NCI-H526 treated with DMSO at 0.1 percent for 48 hours (cell line): ENCODE results near the gene JAKMIP3.
"Not testable (repeated sequence)": the region's sequence is repeated elsewhere in the genome, so short reads cannot be mapped to it uniquely, and the experiment has no call there.

Experiments used
- DNase-seq: peaks from one replicate; lab custom pipeline; 2025; lab: John Stamatoyannopoulos, UW

JAKMIP3 gene

DNA sequence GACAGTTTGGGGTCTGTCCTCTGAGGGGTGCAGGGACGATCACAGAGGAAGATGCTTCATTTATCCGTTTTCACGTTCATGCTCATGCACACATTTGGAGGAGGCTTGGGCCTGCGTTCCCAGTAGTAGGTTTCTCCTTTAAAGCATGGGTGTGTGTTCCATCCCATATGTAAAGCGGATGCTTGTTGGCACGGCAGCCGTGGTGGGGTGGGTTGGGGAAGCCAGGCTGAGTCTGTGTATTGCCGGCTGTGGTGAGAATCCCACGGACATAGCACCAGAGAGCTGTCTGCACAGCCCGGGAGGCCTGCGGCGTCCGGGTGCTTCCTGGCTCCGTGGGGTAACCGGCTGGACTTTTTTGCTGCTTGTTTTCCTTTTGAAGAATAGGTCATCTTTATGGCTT is 440 bp downstream of the JAKMIP3 start:
- DNase-seq = peak; percentile 43

DNA sequence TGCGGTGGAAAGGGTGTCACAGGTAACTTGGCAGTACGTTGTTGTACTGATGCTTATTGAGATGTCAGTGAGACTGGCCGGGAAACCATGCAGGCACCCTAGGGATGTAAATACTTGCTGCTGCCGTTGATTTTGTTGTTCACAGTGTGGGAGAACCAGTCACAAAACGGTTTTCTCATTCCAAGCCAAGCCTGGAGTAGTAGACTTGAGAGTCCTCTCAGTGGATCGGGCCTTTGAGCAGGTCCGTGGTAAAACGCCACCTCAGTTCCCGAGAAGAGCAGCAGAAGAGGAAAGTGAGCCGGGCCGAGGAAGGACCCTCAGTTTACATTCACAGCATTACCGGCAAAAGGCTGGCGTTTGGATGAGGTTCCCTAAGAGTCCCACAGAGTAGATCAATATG is 1.1 kb downstream of the JAKMIP3 start:
- DNase-seq = no peak

DNA sequence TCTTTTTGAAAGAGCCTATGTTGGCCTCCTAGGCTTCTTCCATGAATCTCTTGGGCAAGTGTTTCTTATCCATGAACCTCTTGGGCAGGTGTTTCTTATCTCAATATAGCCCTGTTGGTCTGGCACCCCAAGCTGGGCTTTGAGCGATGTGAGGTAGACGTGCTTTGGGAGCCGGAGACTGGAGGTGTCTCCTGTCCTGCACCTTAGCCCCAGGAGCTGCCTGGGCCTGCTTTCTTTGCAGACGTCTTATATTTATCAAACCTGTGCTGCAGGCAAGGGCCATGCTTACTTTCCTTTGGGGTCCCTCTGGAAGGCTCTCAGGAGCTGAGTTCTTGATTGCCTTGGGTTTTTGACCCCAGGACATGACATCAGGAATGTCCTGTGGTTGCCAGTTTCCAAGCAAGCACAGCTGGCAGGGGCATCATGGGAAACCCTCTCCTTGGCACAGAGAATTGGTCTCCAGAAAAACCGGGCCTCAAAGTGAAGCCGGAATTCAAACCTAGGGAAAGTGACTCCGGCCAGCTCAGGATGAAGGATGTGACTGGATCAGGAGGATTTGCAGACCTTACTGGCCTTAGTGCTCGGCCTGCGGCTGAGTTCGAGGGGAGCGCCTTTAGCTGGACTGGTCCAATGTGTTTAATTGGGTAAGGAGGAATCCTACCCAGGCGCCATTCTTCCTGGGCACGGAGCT is 2.8 kb downstream of the JAKMIP3 start:
- no peak for DNase-seq

DNA sequence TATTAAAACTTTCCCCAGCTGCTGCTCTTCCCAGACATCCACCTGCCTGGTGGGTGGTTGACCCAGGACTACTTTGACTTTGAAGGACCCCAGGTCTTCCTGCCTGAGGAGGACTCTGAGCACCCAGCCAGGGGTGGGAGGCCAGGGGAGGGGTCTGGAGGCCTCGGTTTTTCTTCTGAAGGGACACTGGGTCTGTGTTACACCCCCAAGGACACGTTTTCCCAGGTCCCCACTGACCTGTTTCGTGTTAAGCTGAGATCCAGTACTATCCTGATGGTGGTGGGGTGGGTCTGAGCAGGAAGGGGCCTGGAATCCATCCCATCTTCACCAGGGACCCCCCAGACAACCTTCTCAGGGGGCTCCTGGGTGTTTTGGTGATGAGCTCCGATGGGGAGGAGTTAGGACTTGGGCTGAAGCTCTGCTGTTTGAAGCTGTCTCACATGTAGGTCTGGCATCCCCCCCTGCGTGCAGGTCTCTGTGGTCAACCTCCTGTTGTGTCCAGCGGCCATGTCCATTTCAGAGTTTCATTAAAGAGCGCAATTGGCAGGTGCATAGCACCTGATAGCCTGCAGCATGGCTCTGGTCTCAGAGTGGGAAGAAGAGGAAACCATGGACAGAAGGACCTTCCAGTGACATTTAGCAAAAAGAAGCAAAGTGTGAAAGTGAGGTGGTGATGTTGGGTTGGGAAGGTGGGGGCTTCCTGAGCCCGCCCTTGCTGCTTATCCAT is 3.5 kb downstream of the JAKMIP3 start:
- DNase-seq = no peak

DNA sequence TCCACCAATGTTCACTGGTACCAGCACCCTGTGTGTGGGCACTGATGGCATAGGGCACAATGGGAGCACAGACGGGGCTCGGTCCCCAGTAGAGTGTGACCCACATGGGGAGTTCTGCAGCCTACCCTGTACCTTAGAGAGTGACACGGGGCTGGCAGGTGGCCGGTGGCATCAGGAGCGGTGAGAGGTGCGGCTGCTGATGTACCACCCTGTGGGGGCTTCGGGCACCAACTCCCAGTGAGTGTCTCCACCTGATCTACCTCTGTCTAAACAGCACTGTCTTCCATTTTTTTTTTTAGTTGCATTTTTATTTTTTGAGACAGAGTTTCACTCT is 4.1 kb downstream of the JAKMIP3 start:
- DNase-seq = no peak

DNA sequence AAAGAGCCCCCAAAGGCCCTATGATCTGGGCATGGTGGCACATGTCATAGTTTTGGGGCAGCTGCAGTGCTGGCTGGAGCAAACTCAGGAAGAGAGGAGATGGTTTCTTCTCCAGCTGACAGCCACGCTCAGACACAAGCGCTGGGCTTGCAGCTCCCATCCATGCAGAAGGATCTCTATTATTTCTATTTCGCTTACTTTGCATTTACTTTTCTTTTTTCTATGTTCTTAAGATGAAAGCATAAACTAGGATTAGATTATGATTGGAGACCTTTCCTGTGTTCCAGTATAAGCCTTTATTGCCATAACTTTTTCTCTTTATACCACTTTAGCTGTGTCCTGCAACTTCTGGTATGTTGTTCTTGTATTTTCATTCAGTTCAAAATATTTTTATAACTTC is 5.0 kb downstream of the JAKMIP3 start:
- no peak for DNase-seq

DNA sequence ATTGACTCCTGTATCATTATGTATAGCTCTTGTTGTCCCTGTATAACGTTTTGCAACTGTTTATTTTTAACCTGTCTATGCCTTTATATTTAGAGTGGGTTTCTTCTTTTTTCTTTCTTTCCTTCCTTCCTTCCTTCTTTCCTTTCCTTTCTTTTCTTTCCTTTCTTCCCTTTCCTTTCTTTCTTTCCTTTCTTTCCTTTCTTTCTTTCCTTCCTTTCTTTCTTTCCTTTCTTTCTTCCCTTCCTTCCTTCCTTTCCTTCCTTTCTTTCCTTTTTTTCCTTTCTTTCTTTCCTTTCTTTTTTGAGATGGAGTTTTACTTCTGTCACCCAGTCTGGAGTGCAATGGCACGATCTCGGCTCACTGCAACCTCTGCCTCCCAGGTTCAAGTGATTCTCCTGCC is 5.9 kb downstream of the JAKMIP3 start:
- no peak for DNase-seq

DNA sequence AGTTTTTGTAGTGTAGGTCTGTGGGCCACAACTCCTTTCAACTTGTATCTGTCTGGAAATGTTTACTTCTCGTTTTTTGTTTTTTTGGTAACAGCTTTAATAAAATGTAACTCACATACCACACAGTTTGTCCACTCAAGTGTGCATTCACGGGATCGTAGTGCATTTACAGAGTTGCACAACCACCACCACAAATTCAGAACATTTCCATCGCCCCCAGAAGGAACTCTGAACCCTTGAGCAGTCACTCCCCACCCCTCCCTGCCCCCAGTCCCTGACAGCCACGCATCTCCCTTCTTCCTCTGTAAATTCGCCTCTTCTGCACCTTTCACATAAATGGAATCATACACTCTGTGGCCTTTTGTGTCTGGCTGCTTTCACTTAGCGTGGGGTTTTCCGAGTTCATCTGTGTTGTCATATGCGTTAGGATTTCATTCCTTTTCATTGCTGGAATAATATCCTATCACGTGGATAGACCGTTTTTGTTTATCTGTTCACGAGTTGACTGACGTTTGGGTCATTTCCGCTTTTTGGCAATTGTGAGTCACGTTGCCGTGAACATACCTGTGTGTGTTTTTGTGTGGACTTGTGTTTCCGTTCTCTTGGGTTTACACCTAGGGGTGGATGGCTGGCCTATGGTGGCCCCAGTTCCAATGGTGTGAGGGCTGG is 10.3 kb downstream of the JAKMIP3 start:
- no peak for DNase-seq

DNA sequence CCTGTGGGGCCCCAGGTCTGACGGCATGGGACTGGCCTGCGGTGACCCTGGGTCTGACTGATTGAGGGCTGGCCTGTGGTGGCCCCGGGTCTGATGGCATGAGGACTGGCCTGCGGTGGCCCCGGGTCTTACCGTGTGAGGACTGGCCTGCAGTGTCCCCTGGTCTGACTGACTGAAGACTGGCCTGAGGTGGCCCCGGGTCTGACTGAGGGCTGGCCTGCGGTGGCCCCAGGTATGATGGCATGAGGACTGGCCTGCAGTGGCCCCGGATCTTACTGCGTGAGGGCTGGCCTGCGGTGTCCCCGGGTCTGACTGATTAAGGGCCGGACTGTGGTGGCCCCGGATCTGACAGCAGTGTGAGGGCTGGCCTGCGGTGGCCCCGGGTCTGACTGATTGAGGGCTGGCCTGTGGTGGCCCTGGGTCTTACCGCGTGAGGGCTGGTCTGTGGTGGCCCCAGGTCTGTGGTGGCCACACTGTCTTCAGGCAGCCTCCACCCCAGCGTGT is 10.9 kb downstream of the JAKMIP3 start:
- DNase-seq = no peak

DNA sequence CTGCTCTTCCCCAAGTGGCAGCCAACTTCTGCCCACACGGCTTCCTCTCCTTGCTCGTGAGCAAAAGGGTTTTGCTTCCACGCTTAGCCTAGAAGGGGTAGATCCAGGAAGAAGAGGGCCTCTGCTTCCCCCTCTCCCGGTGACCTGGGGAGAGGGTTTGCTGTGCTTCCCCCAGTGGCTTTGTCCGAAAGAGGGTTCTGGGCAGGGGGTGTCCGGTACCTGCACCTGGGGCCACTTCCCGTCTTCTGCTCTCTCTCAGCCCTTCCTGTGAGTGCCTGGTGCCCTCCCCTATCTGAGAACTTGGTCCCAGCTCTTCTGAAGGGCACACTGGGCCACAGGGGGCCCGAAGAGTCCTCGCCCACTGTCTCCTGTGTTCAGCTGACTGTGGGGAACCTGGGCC is 11.3 kb downstream of the JAKMIP3 start:
- no peak for DNase-seq

DNA sequence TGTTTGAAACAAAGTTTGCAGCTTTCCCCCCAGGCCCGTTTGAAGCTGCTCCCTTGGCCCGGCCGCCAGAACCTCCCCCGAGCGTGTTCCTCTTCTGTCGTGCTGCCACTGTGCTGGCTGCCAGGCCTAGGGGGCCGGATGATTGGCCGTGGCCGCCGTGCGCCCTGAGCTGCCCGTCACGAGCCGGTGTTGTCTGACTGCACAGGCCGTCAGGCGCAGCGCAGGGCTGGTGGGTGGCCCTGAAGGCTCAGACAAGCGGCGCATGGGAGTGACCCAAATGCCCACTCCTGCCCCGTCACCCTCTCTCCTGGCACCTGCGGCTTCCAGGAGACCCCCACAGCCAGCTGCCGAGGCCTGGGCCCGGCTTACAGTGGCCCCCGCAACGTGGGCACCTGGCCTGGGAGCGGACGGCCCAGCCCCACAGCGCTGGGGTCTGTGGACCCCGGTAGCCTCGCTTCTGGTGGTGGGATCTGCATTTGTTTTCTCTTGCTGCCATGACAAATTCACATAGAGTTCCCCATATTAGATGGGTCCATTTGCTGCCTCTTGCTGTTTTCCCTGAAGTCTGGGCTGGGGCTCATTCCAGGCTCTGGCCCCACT is 13.1 kb downstream of the JAKMIP3 start:
- DNase-seq = no peak

DNA sequence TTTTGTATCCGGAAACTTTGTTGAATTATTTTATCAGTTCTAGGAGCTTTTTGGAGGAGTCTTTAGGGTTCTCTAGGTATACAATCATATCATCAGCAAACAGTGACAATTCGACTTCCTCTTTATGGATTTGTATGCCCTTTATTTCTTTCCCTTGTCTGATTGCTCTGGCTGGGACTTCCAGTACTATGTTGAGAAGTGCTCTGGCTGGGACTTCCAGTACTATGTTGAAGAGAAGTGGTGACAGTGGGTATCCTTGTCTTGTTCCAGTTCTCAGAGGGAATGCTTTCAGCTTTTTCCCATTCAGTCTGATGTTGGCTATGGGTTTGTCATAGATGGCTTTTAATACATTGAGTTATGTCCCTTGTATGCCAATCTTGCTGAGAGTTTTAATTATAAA is 18.6 kb downstream of the JAKMIP3 start:
- not testable (repeated sequence) for DNase-seq

DNA sequence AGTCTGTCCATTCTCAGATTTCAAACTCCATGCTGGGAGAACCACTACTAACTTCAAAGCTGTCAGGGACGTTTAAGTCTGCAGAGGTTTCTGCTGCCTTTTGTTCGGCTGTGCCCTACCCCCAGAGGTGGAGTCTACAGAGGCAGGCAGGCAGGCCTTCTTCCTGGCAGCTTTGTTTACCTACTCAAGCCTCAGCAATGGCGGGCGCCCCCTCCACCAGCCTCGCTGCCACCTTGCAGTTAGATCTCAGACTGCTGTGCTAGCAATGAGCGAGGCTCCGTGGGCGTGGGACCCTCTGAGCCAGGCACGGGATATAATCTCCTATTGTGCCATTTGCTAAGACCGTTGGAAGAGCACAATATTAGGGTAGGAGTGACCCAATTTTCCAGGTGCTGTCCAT is 27.5 kb downstream of the JAKMIP3 start:
- DNase-seq = not testable (repeated sequence)

DNA sequence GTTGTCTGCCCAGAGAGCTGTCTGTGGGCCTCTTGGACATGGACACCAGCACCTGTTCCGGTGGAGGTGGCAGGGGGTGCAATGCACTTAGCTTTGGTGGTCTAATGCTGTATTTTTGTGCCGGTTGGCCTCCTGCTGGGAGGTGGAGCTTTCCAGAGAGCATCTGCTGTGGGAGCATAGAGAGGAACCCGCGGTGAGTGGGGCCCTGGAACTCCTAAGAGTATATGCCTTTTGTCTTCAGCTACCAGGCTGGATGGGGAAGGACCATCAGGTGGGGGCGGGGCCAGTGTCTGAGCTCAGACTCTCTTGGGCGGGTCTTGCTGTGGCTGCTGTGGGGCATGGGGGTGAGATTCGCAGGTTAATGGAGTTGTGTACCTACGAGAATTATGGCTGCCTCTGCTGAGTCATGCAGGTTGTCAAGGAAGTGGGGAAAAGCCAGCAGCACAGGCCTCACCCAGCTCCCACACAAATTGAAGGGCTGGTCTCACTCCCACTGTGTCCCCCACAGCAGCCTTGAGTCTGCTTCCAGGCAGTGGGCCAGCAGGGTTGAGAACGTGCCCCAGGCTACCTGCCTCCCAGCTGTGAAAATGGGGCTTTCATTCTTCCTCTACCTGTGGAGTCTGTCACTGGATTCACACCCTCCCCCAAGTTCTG is 29.0 kb downstream of the JAKMIP3 start:
- DNase-seq = no peak

DNA sequence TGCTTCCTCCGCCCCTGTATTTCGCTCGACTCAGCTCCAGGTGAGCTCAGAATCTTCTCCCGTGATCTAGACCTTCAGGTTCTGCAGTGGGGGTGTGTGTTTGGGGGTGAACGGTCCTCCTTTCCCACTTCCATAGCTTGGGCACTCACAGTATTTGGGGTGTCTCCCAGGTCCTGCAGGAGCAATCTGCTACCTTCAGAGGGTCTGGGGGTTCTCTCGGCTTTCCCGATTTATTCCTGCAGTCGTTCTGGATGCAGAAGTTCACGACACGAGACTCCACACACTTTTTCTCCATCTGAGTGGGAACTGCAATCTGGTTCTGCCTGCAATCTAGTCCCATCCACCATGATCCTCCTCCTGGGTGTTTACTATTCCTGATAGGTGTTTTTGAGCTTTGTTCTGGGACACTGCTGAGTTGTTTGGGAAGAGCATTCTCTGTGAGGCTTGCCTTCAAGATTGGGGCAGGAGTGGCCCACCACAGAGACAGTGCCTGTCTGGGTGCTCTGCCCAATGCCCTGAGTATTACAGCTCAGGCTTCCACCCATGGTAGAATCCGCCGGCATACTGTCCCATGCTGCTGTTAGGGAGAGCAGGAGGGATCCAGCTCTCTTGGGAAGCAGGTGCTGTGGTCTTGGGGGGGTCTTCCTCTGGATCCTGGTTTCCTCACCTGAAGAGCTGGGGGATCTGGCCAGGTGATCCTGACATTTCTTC is 29.8 kb downstream of the JAKMIP3 start:
- DNase-seq = no peak

DNA sequence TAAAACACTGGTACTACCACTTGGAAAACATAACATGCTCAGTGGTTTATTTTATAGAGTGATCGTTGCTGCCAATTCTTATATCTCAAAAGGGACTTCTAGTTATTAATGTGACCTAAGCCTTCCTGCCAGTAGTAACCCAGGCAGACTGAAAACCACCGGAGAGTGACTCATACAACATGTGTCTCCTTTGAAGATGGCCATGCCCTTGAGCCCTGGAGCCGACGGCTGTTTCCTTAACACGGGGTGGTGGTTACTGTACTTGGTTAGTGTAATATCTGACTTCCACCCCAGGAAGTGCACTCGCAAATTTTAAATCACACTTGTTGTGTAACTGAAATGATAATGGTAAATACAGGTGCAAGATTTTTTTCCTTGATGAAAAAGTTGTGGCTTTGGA is 30.5 kb downstream of the JAKMIP3 start:
- no peak for DNase-seq

DNA sequence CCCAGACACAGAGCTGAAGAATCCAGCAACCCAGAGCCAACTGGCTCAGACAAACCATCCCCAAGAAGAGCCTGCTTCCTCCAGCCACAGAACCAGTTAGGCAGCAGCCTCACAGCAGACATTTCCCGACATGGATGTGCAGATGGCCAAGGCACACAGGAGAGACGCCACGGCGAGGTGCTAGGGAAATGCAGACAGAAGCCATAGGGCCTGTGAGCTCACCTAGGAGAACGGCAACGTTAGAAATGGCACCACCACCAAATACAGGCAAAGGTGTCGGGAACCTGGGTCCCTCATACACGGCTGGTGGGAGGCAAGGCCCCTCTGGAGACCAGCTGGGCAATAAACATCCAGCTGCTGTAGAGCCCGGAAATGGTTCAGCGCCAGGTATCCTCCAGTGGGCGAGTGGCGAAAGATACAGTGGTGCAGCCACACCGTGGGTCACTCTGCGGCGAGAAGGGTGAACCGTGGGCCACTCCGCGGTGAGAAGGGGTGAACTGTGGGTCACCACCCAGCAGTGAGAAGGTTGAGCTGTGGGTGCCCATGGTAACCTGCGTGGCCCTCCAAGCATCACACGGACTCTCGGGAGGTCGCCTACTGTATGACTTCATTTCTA is 31.2 kb downstream of the JAKMIP3 start:
- DNase-seq = no peak

DNA sequence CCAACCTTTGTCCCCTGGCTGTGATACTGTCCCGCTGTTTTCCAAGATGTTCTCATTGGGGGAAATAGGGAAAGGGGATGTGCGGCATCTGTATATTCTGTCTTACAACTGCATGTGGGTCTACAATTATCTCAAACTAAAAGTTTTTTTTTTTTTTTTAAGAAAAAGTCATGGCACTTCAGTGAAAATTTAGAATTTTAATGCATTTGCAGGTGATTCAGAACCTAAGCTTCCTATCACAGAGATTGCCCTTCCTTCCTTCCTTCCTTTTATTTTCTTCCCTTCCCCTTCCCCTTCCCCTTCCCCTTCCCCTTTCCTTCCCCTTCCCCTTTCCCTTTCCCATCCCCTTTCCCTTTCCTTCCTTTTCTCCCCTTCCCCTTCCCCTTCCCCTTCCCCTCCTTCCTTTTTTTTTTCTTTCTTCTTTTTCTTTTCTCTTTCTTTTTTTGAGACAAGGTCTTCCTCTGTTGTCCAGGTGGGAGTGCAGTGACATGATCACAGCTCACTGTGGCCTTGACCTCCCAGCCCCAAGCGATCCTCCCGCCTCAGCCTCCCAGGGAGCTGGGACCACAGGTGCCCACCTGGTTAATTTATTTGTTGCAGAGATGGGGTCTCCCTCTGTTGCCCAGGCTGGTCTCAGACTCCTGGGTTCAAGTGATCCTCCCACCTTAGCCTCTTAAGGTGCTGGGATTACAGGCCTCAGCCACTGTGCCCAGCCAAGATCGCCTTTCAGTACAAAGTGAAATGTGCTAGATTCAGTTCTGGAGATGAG is 32.0 kb downstream of the JAKMIP3 start:
- DNase-seq = no peak

DNA sequence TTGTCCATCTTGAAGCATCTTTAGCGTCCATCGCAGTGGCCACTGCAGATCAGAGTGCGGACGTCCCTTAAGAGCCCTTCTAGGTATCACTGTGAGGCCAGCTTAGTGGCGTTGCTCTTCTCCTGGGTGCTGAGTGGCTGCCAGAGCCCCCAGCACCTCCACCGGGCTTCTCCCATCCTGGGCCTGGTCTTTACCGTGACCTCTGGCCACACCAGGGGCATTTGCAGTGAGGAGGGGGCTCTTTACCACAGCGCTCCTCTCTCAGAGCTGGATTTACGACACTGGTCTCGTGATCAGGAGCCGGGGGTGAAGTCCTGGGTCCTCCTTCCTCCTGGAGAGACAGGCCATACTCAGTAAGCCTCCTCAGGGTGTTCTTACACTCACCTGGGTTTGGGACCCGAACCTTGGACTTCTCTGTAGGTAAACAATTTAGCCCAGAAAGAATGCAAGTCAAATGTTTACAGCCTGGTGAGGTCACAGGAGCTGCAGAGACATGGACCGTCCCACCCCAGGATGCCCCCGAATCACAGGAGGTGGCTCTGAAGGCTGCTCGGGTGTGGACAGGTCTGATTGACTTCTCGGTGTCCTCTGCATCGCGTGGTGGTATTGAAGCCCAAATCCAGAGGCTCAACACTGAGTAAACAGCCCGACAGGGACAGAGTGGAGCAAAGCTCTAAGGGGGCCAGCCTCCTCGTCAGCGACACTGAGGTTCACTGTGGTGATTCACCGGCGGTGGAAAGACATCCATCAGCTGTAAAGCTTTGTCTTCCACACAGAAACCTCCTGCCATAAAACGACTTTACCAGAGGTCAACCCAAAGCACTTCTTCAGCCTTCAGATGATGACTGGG is 33.0 kb downstream of the JAKMIP3 start:
- no peak for DNase-seq
